ENCODE data around the gene DNAJB6. TPM values are rescaled to one million over a fixed set of nuclear protein-coding genes. Genes with fewer than 3 reads are reported as not detected.
A peak's percentile ranks its signal among the peaks of the same experiment; 100 is the strongest.

The DNAJB6 gene
- polyA plus RNA-seq, 3 donors: 66.6 to 117 (median 116) TPM

DNA sequence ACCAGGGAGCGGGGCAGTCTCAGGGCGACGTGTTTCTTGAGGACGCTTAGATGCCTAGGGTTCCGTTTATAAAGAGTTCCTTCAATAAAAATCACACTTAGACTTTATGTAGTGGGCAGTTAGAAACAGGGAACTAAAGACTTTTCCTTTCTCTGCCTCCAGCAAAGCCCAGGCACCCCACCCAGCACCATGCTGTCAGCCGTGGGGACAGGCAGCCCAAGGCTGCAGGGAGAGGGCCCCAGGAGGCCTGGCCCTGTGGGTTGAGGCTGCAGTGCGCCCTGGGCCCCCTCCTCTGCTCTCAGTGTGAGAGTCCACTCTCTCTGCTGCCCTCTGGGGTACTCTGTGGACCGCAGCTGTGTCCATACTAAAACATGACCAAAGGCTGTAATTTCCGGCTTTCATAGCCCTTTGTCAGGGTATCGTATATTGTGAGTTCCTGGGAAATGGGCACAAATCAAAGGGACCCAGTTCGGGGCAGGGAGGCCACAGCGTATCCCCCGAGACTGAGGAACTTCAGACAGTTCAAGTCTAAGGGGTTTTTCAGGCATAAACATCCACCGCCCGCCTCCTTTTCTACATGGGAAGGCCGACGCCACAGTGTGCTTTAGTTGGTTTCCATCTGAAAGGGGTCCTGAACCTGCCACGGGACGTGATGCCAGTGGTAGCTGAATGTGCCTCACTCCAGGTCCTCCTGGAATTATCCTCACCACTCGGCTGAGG lies 59.7 kb downstream of the DNAJB6 start:
- TF ChIP-seq, protein P1, sequence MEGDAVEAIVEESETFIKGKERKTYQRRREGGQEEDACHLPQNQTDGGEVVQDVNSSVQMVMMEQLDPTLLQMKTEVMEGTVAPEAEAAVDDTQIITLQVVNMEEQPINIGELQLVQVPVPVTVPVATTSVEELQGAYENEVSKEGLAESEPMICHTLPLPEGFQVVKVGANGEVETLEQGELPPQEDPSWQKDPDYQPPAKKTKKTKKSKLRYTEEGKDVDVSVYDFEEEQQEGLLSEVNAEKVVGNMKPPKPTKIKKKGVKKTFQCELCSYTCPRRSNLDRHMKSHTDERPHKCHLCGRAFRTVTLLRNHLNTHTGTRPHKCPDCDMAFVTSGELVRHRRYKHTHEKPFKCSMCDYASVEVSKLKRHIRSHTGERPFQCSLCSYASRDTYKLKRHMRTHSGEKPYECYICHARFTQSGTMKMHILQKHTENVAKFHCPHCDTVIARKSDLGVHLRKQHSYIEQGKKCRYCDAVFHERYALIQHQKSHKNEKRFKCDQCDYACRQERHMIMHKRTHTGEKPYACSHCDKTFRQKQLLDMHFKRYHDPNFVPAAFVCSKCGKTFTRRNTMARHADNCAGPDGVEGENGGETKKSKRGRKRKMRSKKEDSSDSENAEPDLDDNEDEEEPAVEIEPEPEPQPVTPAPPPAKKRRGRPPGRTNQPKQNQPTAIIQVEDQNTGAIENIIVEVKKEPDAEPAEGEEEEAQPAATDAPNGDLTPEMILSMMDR (IDR thresholded peaks at IDR 0.05): no peak
- Histone ChIP-seq H3K9me3 (replicated peaks in 1 of 2; ENCODE audit: control insufficient read depth in 1 of 2, insufficient read depth in 1 of 2, low read length in 2 of 2) (no peaks in the 10 kb centered on the region), H2AFZ (ENCODE audit: insufficient read depth, low read depth, low read length, poor library complexity, severe bottlenecking) (no peak overlapping the region), H3K79me2 (ENCODE audit: insufficient read depth, low read length) (peaks cover 32% of the 10 kb centered on the region), H3K4me2 (replicated peaks; ENCODE audit: extremely low read depth, low read length, poor library complexity, severe bottlenecking) (no peak overlapping the region), H3K4me1 (ENCODE audit: control insufficient read depth in 1 of 2, insufficient read depth in 2 of 2, low read length in 2 of 2) (peaks cover 36 to 63% of the 10 kb centered on the region in 2 donors), H3K36me3 (replicated peaks in 1 of 2; ENCODE audit: control insufficient read depth in 1 of 2, insufficient read depth in 2 of 2, low read length in 2 of 2) (peaks cover 8 to 43% of the 10 kb centered on the region in 2 donors), H3K27ac (ENCODE audit: low read depth in 1 of 2, low read length in 2 of 2) (peak overlapping the region in 1 of 2 donors; percentile 46), H3K9ac (ENCODE audit: insufficient read depth, low read length, poor library complexity, severe bottlenecking) (no peak overlapping the region), H4K20me1 (ENCODE audit: insufficient read depth, low read length) (peaks cover 82% of the 10 kb centered on the region), H3K27me3 (ENCODE audit: control insufficient read depth in 2 of 2, insufficient read depth in 2 of 2, low read length in 2 of 2) (no peaks in the 10 kb centered on the region), H3K4me3 (replicated peaks in 1 of 3; ENCODE audit: low read depth in 2 of 3, low read length in 3 of 3) (no peak overlapping the region)
- 90% methylated on average over 15 of the region's 20 CpGs for WGBS (ENCODE audit: insufficient coverage)
- Mint-ChIP-seq H3K4me1 (peaks cover 61% of the 10 kb centered on the region), H3K36me3 (peaks cover 45 to 53% of the 10 kb centered on the region in 2 donors), H3K27ac (no peak overlapping the region), H3K27me3 (ENCODE audit: low read depth in 3 of 3) (peaks cover 0 to 3% (median 0%) of the 10 kb centered on the region in 3 donors), H3K9me3 (peaks cover 0 to 2% (median 0%) of the 10 kb centered on the region in 7 donors), H3K4me3 (no peak overlapping the region)
- no peak for DNase-seq
- intact Hi-C loops (cut with micrococcal nuclease): no loop called here

DNA sequence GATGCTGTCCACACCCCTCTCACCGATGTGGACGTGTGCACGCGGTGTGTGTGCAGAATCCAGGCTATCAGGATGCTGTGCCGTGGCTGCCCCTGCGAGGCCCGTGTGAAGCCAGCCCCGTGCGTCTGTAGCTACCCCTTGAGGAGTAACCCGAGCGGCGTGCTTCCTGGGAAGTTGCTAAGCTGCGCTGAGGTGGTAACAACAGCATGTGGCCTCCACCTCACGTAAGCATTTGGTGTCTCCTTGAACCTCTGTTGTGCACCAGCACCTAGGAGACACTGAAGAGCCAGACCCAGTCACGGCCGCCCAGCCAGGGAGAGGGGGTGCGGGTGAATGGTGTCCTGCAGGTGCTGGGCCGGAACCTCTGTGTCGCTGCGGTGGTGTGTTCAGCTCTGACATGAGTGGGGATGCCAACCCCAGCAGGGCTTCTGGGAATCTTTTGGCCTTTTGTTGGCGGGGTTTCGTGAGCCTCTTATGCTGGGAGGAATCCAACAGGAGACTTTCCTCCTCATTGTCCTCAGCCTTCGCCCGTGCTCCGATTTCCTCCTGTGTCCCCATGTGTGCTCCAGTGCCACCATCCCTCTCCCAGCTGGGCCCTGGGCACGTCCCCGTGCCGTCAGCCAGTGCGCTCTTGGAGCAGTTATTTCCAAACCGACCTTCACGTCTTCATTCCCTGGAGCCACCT lies 60.4 kb downstream of the DNAJB6 start:
- peaks cover 8 to 41% of the 10 kb centered on the region in 2 donors for H3K36me3 ChIP-seq (replicated peaks in 1 of 2; ENCODE audit: control insufficient read depth in 1 of 2, insufficient read depth in 2 of 2, low read length in 2 of 2)
- intact Hi-C loops (cut with micrococcal nuclease): no loop called here
- H4K20me1 ChIP-seq (ENCODE audit: insufficient read depth, low read length): peaks cover 82% of the 10 kb centered on the region
- TF ChIP-seq, protein P1 (IDR thresholded peaks at IDR 0.05): no peak
- H3K4me3 ChIP-seq (replicated peaks in 1 of 3; ENCODE audit: low read depth in 2 of 3, low read length in 3 of 3): no peak overlapping the region
- no peaks in the 10 kb centered on the region for H3K9me3 ChIP-seq (replicated peaks in 1 of 2; ENCODE audit: control insufficient read depth in 1 of 2, insufficient read depth in 1 of 2, low read length in 2 of 2)
- peaks cover 40 to 53% of the 10 kb centered on the region in 2 donors for H3K36me3 Mint-ChIP-seq
- no peak overlapping the region for H3K4me2 ChIP-seq (replicated peaks; ENCODE audit: extremely low read depth, low read length, poor library complexity, severe bottlenecking)
- peaks cover 25% of the 10 kb centered on the region for H3K79me2 ChIP-seq (ENCODE audit: insufficient read depth, low read length)
- no peak overlapping the region for H2AFZ ChIP-seq (ENCODE audit: insufficient read depth, low read depth, low read length, poor library complexity, severe bottlenecking)
- no peaks in the 10 kb centered on the region for H3K27me3 ChIP-seq (ENCODE audit: control insufficient read depth in 2 of 2, insufficient read depth in 2 of 2, low read length in 2 of 2)
- no peak overlapping the region for H3K4me3 Mint-ChIP-seq
- WGBS (ENCODE audit: insufficient coverage): 96% methylated on average over 31 of the region's 31 CpGs
- no peak overlapping the region for H3K27ac ChIP-seq (ENCODE audit: low read depth in 1 of 2, low read length in 2 of 2)
- peaks cover 0 to 2% (median 0%) of the 10 kb centered on the region in 7 donors for H3K9me3 Mint-ChIP-seq
- peaks cover 58% of the 10 kb centered on the region for H3K4me1 Mint-ChIP-seq
- peak overlapping the region in 2 of 7 donors; percentile 17 to 37 for H3K27ac Mint-ChIP-seq
- H3K9ac ChIP-seq (ENCODE audit: insufficient read depth, low read length, poor library complexity, severe bottlenecking): no peak overlapping the region
- H3K4me1 ChIP-seq (ENCODE audit: control insufficient read depth in 1 of 2, insufficient read depth in 2 of 2, low read length in 2 of 2): peaks cover 30 to 59% of the 10 kb centered on the region in 2 donors
- peaks cover 0 to 3% (median 0%) of the 10 kb centered on the region in 3 donors for H3K27me3 Mint-ChIP-seq (ENCODE audit: low read depth in 3 of 3)
- DNase-seq: no peak
